CD14-positive monocyte (primary cell): ENCODE results near the gene CDH4. TPM values are rescaled to one million over a fixed set of nuclear protein-coding genes. Genes with fewer than 3 reads are reported as not detected.

Experiments
- DNase-seq, 3 donors: peaks; one replicate each; pipeline ENCODE4 v3.0.0-alpha.2; 2011 to 2022
- H2AFZ ChIP-seq: 2 replicates; pipeline ENCODE4 v1.6.0; 2012; ENCODE audit warnings: mild to moderate bottlenecking, low read depth, low read length, inconsistent platforms; ENCODE audit not compliant: insufficient read depth, poor library complexity, severe bottlenecking
- H3K27ac ChIP-seq, 2 donors: 1 replicate in 1 of 2; 2 replicates in 1 of 2; pipeline ENCODE4 v1.5.1; 2012 to 2013; ENCODE audit warnings: low read length in 2 of 2, control low read depth in 1 of 2, inconsistent platforms in 1 of 2, low read depth in 1 of 2, mild to moderate bottlenecking in 1 of 2
- H3K27me3 ChIP-seq, 2 donors: one replicate each; pipeline versions ENCODE4 v1.6.0 to v1.6.1; 2011 to 2013; ENCODE audit warnings: low read length in 2 of 2; ENCODE audit not compliant: control insufficient read depth in 2 of 2, insufficient read depth in 2 of 2
- H3K36me3 ChIP-seq, 2 donors: replicated peaks in 1 of 2; 1 replicate in 1 of 2; 2 replicates in 1 of 2; pipeline versions ENCODE4 v1.5.1 to v1.6.1; 2012 to 2013; ENCODE audit warnings: low read length in 2 of 2, control low read depth in 1 of 2, inconsistent platforms in 1 of 2, mild to moderate bottlenecking in 1 of 2; ENCODE audit not compliant: insufficient read depth in 2 of 2, control insufficient read depth in 1 of 2
- H3K4me1 ChIP-seq, 2 donors: 1 replicate in 1 of 2; 2 replicates in 1 of 2; pipeline versions ENCODE4 v1.5.1 to v1.6.1; 2012 to 2013; ENCODE audit warnings: low read length in 2 of 2, control low read depth in 1 of 2, inconsistent platforms in 1 of 2, mild to moderate bottlenecking in 1 of 2, moderate library complexity in 1 of 2; ENCODE audit not compliant: insufficient read depth in 2 of 2, control insufficient read depth in 1 of 2
- H3K4me2 ChIP-seq: replicated peaks from 2 replicates; pipeline ENCODE3; 2012; ENCODE audit warnings: low read length, moderate library complexity, mild to moderate bottlenecking; ENCODE audit not compliant: poor library complexity, severe bottlenecking; ENCODE audit errors: extremely low read depth
- H3K4me3 ChIP-seq, 3 experiments: fragments of 200-600 bp in 1 of 3; sonication (generic) in 1 of 3; replicated peaks in 1 of 3; 1 replicate in 2 of 3; 2 replicates in 1 of 3; pipeline ENCODE4 v1.5.1; 2011 to 2013; ENCODE audit warnings: low read length in 3 of 3, mild to moderate bottlenecking in 3 of 3, control low read depth in 2 of 3, low read depth in 2 of 3, inconsistent platforms in 1 of 3, moderate library complexity in 1 of 3
- H3K79me2 ChIP-seq: 2 replicates; pipeline ENCODE4 v1.6.0; 2012; ENCODE audit warnings: mild to moderate bottlenecking, control low read depth, inconsistent platforms, low read length, moderate library complexity; ENCODE audit not compliant: insufficient read depth
- H3K9ac ChIP-seq: 2 replicates; pipeline ENCODE4 v1.6.0; 2017; ENCODE audit warnings: low read length, mild to moderate bottlenecking; ENCODE audit not compliant: insufficient read depth, poor library complexity, severe bottlenecking
- H3K9me3 ChIP-seq, 2 donors: replicated peaks in 1 of 2; 1 replicate in 1 of 2; 2 replicates in 1 of 2; pipeline versions ENCODE4 v1.5.1 to v1.6.1; 2012 to 2013; ENCODE audit warnings: low read length in 2 of 2, control low read depth in 1 of 2; ENCODE audit not compliant: control insufficient read depth in 1 of 2, insufficient read depth in 1 of 2
- H4K20me1 ChIP-seq: 2 replicates; pipeline ENCODE4 v1.6.0; 2012; ENCODE audit warnings: mild to moderate bottlenecking, low read length, control low read depth, moderate library complexity; ENCODE audit not compliant: insufficient read depth
- H3K27ac Mint-ChIP-seq, 7 donors: one replicate each; pipeline ENCODE4 v1.8.0; 2020; ENCODE audit warnings: mild to moderate bottlenecking in 7 of 7, mixed read lengths in 7 of 7, moderate library complexity in 6 of 7, inconsistent platforms in 2 of 7
- H3K27me3 Mint-ChIP-seq, 3 donors: one replicate each; pipeline ENCODE4 v1.8.0; 2021 to 2022; ENCODE audit warnings: low read depth in 3 of 3, mild to moderate bottlenecking in 3 of 3, mixed read lengths in 3 of 3, moderate library complexity in 3 of 3, inconsistent platforms in 1 of 3
- H3K36me3 Mint-ChIP-seq, 2 donors: one replicate each; pipeline ENCODE4 v1.8.0; 2020; ENCODE audit warnings: mixed read lengths in 2 of 2, inconsistent platforms in 1 of 2, mild to moderate bottlenecking in 1 of 2
- H3K4me1 Mint-ChIP-seq: one replicate; pipeline ENCODE4 v1.8.0; 2020; ENCODE audit warnings: mild to moderate bottlenecking, mixed read lengths
- H3K4me3 Mint-ChIP-seq, 2 donors: one replicate each; pipeline ENCODE4 v1.8.0; 2020; ENCODE audit warnings: mild to moderate bottlenecking in 2 of 2, mixed read lengths in 2 of 2, moderate library complexity in 1 of 2
- H3K9me3 Mint-ChIP-seq, 7 donors: one replicate each; pipeline ENCODE4 v1.8.0; 2020 to 2022; ENCODE audit warnings: mixed read lengths in 7 of 7, mild to moderate bottlenecking in 6 of 7, moderate library complexity in 6 of 7, inconsistent platforms in 2 of 7
- WGBS: methylation state at CpG from one replicate; pipeline ENCODE4 v1.1.5; 2013; ENCODE audit warnings: missing lambda C conversion rate; ENCODE audit not compliant: insufficient coverage; 5-methylcytosine and 5-hydroxymethylcytosine counted together
- intact Hi-C, 2 donors: fragments of 100-400 bp; cut with micrococcal nuclease; formaldehyde crosslinking; loops; one replicate each; pipeline versions ENCODE4 v1.15.0 to v1.15.1; 2023
- polyA plus RNA-seq, 3 donors: library from polyadenylated mRNA; depleted of rRNA in 1 of 3; unstranded in 2 of 3; stranded (reverse) in 1 of 3; fragments of 300-500 nt in 2 of 3; fragments of >200 nt in 1 of 3; fragmentation: Illumina TruSeq in 2 of 3; gene quantifications; 1 replicate in 2 of 3; 2 replicates in 1 of 3; pipeline ENCODE4 v1.2.3, GENCODE V29; 2012 to 2021
- TF ChIP-seq, protein P1 (sequence below): fragments of 200-600 bp; IDR thresholded peaks from one replicate; pipeline ENCODE4 v1.8.0; 2022; ENCODE audit warnings: antibody characterized with exemption, mild to moderate bottlenecking

CDH4 gene
- polyA plus RNA-seq, 3 donors = not detected

DNA sequence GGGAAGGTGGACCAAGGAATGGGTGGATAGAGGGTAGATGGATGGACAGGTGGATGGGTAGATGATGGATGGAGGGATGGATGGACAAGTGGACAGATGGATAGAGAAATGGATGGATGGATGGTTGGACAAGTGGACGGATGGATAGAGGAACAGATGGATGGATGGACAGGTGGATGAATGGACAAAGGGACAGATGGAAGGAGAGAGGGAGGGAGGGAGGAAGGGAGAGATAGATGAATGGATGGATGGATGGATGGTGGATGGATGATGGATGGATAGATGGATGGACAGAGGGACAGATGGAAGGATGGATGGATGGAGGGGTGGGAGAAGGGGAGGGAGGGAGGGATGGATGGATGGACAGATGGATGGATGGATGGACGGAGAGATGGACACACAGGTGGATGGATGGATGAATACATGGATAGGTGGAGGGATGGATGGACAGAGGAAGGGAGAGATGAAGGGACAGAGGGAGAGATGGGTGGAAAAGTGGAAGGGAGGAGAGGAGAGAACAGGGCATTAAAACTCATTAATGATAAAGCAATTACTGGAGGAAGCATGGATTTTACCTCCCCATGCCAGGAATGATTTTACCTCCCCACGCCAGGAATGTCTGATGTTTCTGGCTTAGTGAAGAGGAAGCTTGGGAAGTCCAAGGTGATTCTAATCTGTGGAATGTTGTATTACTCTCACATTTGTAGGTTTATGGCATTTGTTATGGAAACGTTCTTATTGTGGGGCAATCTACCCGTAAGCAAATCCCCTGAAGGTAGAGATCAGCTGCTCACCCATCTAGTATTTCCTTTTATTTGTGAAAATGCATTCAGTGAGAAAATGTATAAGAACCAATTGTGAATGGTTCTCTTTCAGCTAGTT is 430.3 kb downstream of the CDH4 start:
- intact Hi-C loops = no loop called here
- DNase-seq = no peak
- Histone ChIP-seq H3K4me1 (no peaks in the 10 kb centered on the region), H3K36me3 (no peaks in the 10 kb centered on the region), H3K9ac (no peak overlapping the region), H4K20me1 (no peaks in the 10 kb centered on the region), H3K9me3 (peaks cover 6 to 81% of the 10 kb centered on the region in 2 donors), H3K4me3 (no peak overlapping the region), H3K27me3 (no peaks in the 10 kb centered on the region), H2AFZ (no peak overlapping the region), H3K4me2 (no peak overlapping the region), H3K79me2 (no peaks in the 10 kb centered on the region), H3K27ac (no peak overlapping the region)
- Mint-ChIP-seq H3K27me3 (peaks cover 0 to 2% (median 1%) of the 10 kb centered on the region in 3 donors), H3K9me3 (peaks cover 0 to 54% (median 47%) of the 10 kb centered on the region in 7 donors), H3K4me1 (no peaks in the 10 kb centered on the region), H3K4me3 (no peak overlapping the region), H3K36me3 (no peaks in the 10 kb centered on the region), H3K27ac (no peak overlapping the region)
- 90% methylated on average over 2 of the region's 5 CpGs for WGBS
- TF ChIP-seq, protein P1, sequence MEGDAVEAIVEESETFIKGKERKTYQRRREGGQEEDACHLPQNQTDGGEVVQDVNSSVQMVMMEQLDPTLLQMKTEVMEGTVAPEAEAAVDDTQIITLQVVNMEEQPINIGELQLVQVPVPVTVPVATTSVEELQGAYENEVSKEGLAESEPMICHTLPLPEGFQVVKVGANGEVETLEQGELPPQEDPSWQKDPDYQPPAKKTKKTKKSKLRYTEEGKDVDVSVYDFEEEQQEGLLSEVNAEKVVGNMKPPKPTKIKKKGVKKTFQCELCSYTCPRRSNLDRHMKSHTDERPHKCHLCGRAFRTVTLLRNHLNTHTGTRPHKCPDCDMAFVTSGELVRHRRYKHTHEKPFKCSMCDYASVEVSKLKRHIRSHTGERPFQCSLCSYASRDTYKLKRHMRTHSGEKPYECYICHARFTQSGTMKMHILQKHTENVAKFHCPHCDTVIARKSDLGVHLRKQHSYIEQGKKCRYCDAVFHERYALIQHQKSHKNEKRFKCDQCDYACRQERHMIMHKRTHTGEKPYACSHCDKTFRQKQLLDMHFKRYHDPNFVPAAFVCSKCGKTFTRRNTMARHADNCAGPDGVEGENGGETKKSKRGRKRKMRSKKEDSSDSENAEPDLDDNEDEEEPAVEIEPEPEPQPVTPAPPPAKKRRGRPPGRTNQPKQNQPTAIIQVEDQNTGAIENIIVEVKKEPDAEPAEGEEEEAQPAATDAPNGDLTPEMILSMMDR = no peak

DNA sequence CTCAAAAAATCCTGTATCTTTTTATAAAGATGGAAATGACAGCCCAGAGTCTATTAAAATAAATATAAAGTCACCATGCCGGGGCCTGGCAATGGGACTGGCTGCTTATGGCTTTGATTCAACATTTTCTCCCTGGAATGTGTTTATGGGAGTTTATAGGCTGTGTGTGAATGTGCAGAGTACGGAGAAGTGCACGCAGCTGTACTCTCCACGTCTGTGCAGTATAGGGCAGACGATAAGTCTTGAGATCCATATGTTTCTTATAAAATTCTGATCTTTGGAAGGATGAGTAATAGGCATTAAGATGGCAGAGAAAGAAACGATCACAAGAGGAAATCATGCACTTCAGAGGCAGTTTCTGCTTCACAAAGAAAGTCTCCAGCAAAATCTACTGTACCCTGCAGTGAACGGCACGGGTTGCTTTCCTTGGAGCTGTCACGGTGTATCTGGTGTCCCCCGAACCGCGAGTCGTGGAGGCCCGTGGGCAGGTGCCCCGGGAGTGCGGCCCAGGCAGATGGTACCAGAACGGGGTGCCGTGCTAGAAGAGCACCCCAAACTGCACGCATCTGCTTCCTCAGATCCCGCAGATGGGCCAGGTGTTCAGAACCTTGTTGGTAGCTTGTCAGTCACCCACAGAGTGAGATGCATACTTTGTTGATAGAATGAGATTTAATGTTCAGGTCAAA is 431.1 kb downstream of the CDH4 start:
- H3K27ac Mint-ChIP-seq = no peak overlapping the region
- no peak for DNase-seq
- Histone ChIP-seq H3K27ac (no peak overlapping the region), H3K9me3 (peaks cover 6 to 87% of the 10 kb centered on the region in 2 donors), H3K27me3 (no peaks in the 10 kb centered on the region), H3K4me3 (no peak overlapping the region), H3K4me2 (no peak overlapping the region), H3K9ac (no peak overlapping the region), H3K36me3 (no peaks in the 10 kb centered on the region), H3K4me1 (no peaks in the 10 kb centered on the region), H2AFZ (no peak overlapping the region), H4K20me1 (no peaks in the 10 kb centered on the region), H3K79me2 (no peaks in the 10 kb centered on the region)
- TF ChIP-seq, protein P1 = no peak
- intact Hi-C loops = no loop called here
- H3K27me3 Mint-ChIP-seq = peaks cover 0 to 2% (median 1%) of the 10 kb centered on the region in 3 donors
- no peaks in the 10 kb centered on the region for H3K4me1 Mint-ChIP-seq
- WGBS = 89% methylated on average over 20 of the region's 20 CpGs
- H3K9me3 Mint-ChIP-seq = peaks cover 0 to 55% (median 47%) of the 10 kb centered on the region in 7 donors
- no peaks in the 10 kb centered on the region for H3K36me3 Mint-ChIP-seq
- H3K4me3 Mint-ChIP-seq = no peak overlapping the region
